NCI-H2029 treated with DMSO at 0.1 percent for 48 hours (cell line): ENCODE measurements around the gene NRP1.
"Not testable (repeated sequence)": the region's sequence is repeated elsewhere in the genome, so short reads cannot be mapped to it uniquely, and the experiment has no call there.

Source experiments
- DNase-seq: peaks from one replicate; lab custom pipeline; 2025; lab: John Stamatoyannopoulos, UW

The NRP1 gene

GRCh38 chr10:33150146-33150545 lies 184.3 kb downstream of the NRP1 start:
- no peak for DNase-seq

DNA sequence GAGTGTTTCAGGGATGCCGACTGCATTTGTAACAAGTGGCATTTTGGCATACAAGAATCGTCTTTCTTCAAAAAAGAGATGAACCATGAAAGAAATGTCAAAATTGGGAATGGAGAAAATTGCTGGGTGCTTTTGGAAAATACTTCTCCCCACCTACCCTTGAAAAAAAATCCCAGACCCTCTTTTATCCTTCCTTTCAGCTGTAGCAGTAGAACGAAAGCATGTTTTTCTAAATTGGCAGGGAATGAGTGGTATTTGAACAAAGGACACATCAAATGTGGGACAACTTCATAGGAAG lies 187.5 kb downstream of the NRP1 start:
- DNase-seq = no peak

DNA sequence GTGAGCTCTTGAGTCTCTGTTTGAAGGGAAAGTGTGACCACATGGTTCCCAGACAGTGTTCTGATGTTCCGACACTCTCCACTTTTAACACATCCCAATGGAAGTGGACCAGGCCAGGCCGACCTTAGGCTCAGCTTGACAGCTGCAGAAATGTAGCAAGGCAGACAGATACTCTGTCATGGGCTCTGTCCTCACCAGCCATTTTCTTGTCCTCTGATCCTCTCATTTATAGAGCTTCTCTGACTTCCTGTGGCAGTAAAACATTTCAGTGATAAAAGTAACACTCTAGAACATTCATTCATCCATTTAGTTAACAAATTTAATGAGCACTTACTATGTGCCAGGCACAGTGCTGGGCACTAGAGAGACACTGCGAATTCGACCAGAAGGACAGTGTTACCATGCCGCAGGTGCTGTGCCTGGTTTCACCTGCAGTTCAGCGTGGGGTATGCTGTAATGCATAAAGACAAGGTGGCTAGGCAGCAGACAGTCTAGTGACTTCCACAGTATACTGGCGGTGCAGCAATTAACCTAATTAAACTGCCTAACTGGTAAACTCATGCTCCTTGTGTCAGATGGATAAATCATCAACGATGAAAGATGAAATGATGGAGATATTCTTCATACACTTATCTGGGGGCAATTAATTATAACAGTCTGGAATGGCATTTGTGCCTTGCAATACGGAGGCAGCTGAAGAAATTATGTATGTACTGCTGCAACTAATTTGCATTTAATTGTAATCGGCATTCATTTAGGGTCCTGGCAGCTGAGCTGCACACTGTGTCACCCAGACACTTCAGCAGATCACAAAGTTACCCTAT lies 188.1 kb downstream of the NRP1 start:
- DNase-seq = no peak

- no peak for DNase-seq
Observed at GRCh38 chr10:33145451-33146188, 188.8 kb downstream of the NRP1 start.

DNA sequence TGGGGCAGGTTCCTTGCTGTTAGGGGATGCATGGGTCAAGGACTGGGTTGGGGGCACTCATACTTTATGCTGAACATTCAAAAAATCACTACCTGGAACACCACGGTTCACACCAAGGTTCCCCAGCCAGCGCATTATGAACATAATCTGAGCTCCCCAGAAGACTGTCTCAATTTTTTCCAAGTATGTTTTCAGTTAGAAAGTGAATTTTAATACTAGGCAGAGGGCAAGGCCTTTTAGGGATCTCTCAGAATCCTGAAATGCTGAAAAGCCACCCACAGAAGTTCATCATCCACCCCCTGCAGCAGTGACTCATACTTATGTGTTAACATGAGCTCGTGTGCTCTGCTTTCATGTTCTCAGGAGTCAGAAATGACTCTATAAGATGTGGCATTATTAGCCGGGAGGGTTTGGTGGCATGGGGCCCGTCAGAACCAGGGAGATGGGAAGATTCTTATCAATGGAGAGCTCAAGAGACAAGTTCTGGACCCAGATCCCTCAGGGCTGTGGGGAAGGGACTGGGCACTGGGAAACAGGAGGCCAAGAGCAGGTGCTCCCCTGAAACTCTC lies 191.2 kb downstream of the NRP1 start:
- DNase-seq = no peak

DNA sequence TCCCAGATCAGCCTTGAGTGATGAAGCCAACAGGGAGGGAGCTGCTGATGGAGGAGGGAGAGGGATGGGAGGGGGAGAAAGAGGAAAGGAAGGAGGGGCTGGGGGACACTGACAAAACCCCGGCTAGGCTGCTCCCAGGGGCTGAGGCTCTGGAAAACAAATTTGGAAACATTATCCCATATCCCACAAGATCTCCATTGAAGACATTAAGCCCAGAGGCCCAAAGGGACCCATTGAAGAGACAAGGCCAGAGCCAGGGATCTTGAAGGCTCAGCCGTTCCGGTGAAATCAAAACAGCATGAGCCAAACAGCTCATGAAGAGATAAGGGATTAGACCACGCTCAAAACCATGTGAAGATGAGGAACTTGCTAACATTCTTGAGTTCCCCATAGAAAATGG lies 192.2 kb downstream of the NRP1 start:
- DNase-seq = no peak

DNA sequence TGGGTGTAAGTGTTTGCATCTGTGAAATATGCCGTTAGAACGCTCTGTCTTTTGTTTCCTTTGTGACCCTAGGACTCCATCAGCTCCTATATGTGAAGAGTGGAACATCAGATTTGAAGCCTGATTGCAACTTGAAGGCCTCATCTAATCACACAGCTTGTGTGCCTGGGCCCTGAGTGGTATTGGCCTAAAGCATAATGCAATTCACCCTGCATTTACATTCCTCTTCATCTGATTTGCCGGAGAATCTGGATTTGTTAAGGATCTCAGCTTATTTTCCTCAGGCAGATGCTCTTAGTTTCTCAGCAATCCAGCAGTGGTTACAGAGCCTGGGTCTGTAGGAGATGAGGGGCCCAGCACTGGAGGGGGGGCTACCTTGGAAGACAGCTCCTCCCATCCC lies 193.2 kb downstream of the NRP1 start:
- DNase-seq = no peak

DNA sequence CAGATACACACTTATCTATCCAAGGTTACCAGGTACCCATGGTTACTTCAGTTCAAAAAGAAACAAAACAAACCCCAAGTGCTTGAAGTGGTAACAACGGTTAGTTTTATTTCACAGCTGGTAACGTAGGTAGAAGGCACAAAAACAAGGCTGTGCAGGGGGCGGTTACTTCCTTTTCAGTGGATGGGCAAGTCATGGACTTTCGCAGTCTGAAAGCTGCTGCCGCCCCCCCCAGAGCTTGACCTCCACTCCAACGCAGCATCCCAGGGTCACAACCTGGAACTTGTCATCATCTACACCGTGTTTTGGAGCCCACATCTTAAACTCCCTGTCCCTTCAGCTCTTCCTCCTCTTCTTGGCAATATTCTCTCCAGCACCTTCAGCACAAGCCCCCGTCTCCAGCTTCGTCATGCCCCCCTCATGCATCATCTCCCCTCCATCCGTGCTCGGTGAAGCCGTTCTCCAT lies 195.3 kb downstream of the NRP1 start:
- DNase-seq = no peak

- not testable (repeated sequence) for DNase-seq
Observed at GRCh38 chr10:33138686-33139085, 195.8 kb downstream of the NRP1 start.

DNA sequence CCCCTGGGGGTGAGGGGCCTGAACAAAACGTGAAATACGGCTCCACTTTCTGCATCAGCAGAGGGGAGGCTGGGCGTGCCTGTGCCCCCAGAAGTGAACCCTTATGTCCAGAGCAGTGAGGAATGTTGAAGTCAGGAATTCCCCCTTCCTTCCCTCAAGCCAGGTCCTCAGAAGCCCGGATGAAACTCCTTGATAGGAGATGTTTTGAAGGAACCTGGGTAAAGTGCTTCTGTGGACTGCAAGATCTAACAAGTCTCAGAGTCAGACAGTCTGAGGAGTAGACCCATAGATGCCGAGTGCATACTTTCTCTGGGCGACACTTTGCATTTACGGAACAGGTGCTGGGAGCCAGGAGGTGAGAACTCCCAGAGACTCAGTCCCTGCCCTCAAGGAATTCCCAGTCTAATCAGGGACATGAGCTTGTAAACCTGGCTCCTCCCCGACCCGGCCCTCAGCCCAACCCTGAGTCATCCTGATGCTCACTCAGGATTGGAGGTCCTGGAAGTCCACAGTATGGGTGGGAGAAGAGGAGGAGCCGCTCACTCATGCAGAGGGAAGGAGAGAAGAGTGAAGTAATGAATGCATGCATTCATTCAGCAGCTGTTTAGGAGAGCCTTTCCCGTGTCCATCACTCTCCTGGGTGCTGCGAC lies 197.0 kb downstream of the NRP1 start:
- DNase-seq = no peak

DNA sequence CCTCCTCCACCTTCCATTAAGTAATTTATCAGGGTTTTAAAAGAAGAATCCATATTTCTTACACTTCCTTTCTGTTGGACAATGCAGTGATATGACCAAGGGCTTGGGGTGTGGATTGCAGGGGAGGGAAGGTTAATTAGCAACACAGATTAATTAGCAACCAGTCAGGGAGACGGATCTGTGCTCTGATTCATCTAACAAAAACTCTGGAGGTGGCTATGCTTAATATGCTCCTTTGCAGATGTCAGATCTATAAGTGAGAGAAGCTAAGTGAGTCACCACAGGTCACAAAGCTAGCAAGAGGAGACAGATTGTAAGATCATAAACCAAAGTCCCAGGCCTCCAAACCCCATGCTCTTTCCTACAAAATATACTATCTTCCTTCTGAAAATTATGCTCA lies 197.7 kb downstream of the NRP1 start:
- no peak for DNase-seq

GRCh38 chr10:33136271-33136670 lies 198.2 kb downstream of the NRP1 start:
- DNase-seq = no peak

- DNase-seq = no peak
Observed at GRCh38 chr10:33134011-33134751, 200.3 kb downstream of the NRP1 start.

GRCh38 chr10:33133557-33133956 lies 200.9 kb downstream of the NRP1 start:
- DNase-seq = no peak

DNA sequence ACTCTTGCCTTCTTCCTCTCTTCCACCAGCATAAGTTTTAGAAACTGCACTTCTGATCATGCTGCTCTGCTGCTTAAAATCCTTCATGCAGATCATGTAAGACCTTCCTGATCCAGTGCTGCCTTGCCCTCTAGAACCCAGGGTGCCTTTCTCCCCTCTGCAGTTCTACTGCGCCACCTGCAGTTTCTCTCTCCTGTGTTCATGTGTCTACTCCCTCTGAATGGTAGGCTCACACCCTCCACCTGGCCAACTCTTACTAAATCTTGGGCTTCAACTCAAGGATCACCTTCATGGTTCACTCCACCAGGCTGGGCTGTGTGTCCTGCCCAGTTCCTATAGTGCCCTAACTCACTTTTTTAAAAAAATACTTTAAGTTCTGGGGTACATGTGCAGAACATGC lies 201.8 kb downstream of the NRP1 start:
- DNase-seq = no peak

DNA sequence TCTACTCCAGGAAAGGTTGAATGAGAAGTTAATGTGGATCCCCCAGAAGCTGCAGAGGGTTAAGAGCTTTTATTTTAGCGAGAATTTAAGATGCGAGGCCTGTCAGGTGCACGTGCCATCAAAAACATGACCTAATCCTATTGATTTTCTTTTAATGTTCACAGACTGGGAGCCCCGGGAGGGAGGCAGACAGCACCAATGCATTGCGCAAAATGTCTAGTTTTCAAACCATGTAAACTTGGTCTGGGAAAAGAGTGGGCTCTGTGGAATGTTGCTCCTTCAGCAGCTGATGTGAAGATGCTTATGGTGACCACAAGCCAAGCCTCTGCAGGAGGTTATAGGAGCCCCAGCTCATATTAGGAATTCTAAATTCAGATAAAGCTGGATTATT lies 204.5 kb downstream of the NRP1 start:
- no peak for DNase-seq

GRCh38 chr10:33129141-33129995 lies 205.1 kb downstream of the NRP1 start:
- no peak for DNase-seq

- no peak for DNase-seq
Observed at GRCh38 chr10:33127622-33128021, 206.8 kb downstream of the NRP1 start.
